Transverse colon (tissue), 4 donors: ENCODE results near the gene EZH1.
"Not testable (repeated sequence)": the region's sequence is repeated elsewhere in the genome, so short reads cannot be mapped to it uniquely, and the experiment has no call there.

Experiments
- POLR2A ChIP-seq: fragments of 450-650 bp; IDR thresholded peaks from one replicate; pipeline ENCODE4 v1.6.1; 2016; ENCODE audit warnings: antibody characterized with exemption, mild to moderate bottlenecking, moderate library complexity
- POLR2AphosphoS5 ChIP-seq, 3 donors: sonication (generic); formaldehyde crosslinking; IDR thresholded peaks; one replicate each; pipeline ENCODE4 v1.6.1; 2016; ENCODE audit warnings: antibody characterized with exemption in 3 of 3
- TF ChIP-seq, protein P1 (sequence below), 5 experiments: fragments of 200-600 bp in 3 of 5; fragments of 450-650 bp in 2 of 5; sonication (generic) in 3 of 5; IDR thresholded peaks; 1 replicate in 2 of 5; 2 replicates in 3 of 5; pipeline ENCODE4 v1.5.1; 2016 to 2017; ENCODE audit warnings: antibody characterized with exemption in 5 of 5, inconsistent platforms in 3 of 5, mild to moderate bottlenecking in 2 of 5, moderate library complexity in 1 of 5

DNA sequence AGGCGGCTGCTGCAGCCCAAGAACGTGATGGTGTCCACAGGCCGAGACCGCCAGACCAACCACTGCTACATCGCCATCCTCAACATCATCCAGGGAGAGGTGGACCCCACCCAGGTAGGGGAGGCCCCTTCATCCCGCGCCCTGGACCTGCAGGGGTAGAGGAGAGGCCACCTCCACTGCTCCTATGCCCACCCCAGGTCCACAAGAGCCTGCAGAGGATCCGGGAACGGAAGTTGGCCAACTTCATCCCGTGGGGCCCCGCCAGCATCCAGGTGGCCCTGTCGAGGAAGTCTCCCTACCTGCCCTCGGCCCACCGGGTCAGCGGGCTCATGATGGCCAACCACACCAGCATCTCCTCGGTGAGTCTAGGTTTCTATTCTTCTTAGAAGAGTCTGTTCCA lies 78.7 kb downstream of the EZH1 start:
- TF ChIP-seq, protein P1, sequence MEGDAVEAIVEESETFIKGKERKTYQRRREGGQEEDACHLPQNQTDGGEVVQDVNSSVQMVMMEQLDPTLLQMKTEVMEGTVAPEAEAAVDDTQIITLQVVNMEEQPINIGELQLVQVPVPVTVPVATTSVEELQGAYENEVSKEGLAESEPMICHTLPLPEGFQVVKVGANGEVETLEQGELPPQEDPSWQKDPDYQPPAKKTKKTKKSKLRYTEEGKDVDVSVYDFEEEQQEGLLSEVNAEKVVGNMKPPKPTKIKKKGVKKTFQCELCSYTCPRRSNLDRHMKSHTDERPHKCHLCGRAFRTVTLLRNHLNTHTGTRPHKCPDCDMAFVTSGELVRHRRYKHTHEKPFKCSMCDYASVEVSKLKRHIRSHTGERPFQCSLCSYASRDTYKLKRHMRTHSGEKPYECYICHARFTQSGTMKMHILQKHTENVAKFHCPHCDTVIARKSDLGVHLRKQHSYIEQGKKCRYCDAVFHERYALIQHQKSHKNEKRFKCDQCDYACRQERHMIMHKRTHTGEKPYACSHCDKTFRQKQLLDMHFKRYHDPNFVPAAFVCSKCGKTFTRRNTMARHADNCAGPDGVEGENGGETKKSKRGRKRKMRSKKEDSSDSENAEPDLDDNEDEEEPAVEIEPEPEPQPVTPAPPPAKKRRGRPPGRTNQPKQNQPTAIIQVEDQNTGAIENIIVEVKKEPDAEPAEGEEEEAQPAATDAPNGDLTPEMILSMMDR (IDR thresholded peaks at IDR 0.05): not testable (repeated sequence)
- TF ChIP-seq POLR2AphosphoS5 (IDR thresholded peaks at IDR 0.05); POLR2A: not testable (repeated sequence)
